HCT116 (cell line): ENCODE measurements around the gene NLGN2. TPM values are rescaled to one million over a fixed set of nuclear protein-coding genes. Genes with fewer than 3 reads are reported as not detected.

Experiments
- ATAC-seq: fragments of 200-7000 bp; cut with Tn5 transposase; 2 replicates; pipeline ENCODE4 v1.9.1; 2020; ENCODE audit warnings: mild to moderate bottlenecking, moderate library complexity
- BruUV-seq: library from RNA; stranded (reverse); fragments of 400-500 nt; replicated peaks from 2 replicates; lab custom pipeline; 2021; lab: Mats Ljungman, UMichigan
- CTCF ChIA-PET: fragments of 300-600 bp; sonication (Branson Sonifier 250); formaldehyde crosslinking; loops from one replicate; lab custom pipeline; 2021; ENCODE audit warnings: antibody characterized with exemption; lab: Charles Lee
- POLR2A ChIA-PET: fragments of 300-600, 350-600 bp; sonication (Branson Sonifier 250); formaldehyde crosslinking; loops from one replicate; lab custom pipeline; 2021; ENCODE audit warnings: antibody characterized with exemption; lab: Charles Lee
- RAD21 ChIA-PET, 2 experiments: fragments of 300-600 bp; sonication (Branson Sonifier 250); formaldehyde crosslinking; loops; one replicate each; lab custom pipeline; 2023; ENCODE audit warnings: low total read pairs in 2 of 2; ENCODE audit not compliant: uncharacterized antibody in 2 of 2, unreplicated experiment in 2 of 2, low non-redundant PET in 1 of 2; lab: Charles Lee
- DNase-seq: peaks from one replicate; pipeline ENCODE4 v3.0.0-alpha.2; 2010; ENCODE audit warnings: low read depth, low spot score
- H2AFZ ChIP-seq: fragments of 200-600 bp; shearing (Covaris generic), sonication (generic); 2 replicates; pipeline ENCODE4 v1.6.1; 2017; ENCODE audit warnings: low read depth, mixed run types, mixed read lengths, antibody characterized with exemption, low read length; ENCODE audit not compliant: poor library complexity, severe bottlenecking
- H3K27ac ChIP-seq: 2 replicates; pipeline ENCODE4 v1.5.1; 2012; ENCODE audit warnings: low read depth, low read length
- H3K27me3 ChIP-seq: fragments of 200-600 bp; sonication (generic); 2 replicates; pipeline ENCODE4 v1.6.1; 2016; ENCODE audit warnings: mixed run types, low read length, mixed read lengths; ENCODE audit not compliant: insufficient read depth
- H3K36me3 ChIP-seq, 2 experiments: fragments of 200-500 bp in 1 of 2; fragments of 200-600 bp in 1 of 2; sonication (Bioruptor generic) in 1 of 2; sonication (generic) in 1 of 2; 2 replicates each; pipeline versions ENCODE4 v1.5.1 to v1.6.1; 2014 to 2016; ENCODE audit warnings: low read length in 2 of 2, inconsistent platforms in 1 of 2, mixed read lengths in 1 of 2, mixed run types in 1 of 2; ENCODE audit not compliant: insufficient read depth in 2 of 2, control insufficient read depth in 1 of 2
- H3K4me1 ChIP-seq, 2 experiments: fragments of 200-600 bp in 1 of 2; sonication (generic) in 1 of 2; 2 replicates each; pipeline versions ENCODE4 v1.5.1 to v1.6.1; 2012 to 2017; ENCODE audit warnings: low read length in 2 of 2, inconsistent platforms in 1 of 2, mild to moderate bottlenecking in 1 of 2, mixed read lengths in 1 of 2, mixed run types in 1 of 2, moderate library complexity in 1 of 2; ENCODE audit not compliant: insufficient read depth in 2 of 2, control insufficient read depth in 1 of 2
- H3K4me2 ChIP-seq: fragments of 200-600 bp; sonication (generic); 2 replicates; pipeline ENCODE4 v1.6.1; 2017; ENCODE audit warnings: mixed run types, low read length, mixed read lengths
- H3K4me3 ChIP-seq, 2 experiments: fragments of 200-600 bp in 1 of 2; sonication (generic) in 1 of 2; replicated peaks in 1 of 2; 2 replicates each; pipeline ENCODE4 v1.5.1; 2011 to 2016; ENCODE audit warnings: low read length in 2 of 2, control low read depth in 1 of 2, low read depth in 1 of 2, mild to moderate bottlenecking in 1 of 2, mixed read lengths in 1 of 2, mixed run types in 1 of 2
- H3K79me2 ChIP-seq: fragments of 200-600 bp; sonication (generic); 2 replicates; pipeline ENCODE4 v1.6.1; 2017; ENCODE audit warnings: mild to moderate bottlenecking, mixed run types, low read length, moderate library complexity, mixed read lengths; ENCODE audit not compliant: insufficient read depth
- H3K9ac ChIP-seq: fragments of 200-600 bp; sonication (generic); 2 replicates; pipeline ENCODE4 v1.6.1; 2016; ENCODE audit warnings: low read length, mixed read lengths
- H3K9me2 ChIP-seq: fragments of 200-600 bp; sonication (generic), shearing (Covaris generic); 2 replicates; pipeline ENCODE4 v1.6.1; 2017; ENCODE audit warnings: mixed run types, mild to moderate bottlenecking, moderate library complexity; ENCODE audit not compliant: insufficient read depth
- H3K9me3 ChIP-seq, 2 experiments: fragments of 200-500 bp in 1 of 2; fragments of 200-600 bp in 1 of 2; sonication (Bioruptor generic) in 1 of 2; sonication (generic) in 1 of 2; 2 replicates each; pipeline ENCODE4 v1.6.1; 2014 to 2017; ENCODE audit warnings: low read length in 2 of 2, mixed read lengths in 2 of 2, inconsistent platforms in 1 of 2, low read depth in 1 of 2, mild to moderate bottlenecking in 1 of 2, mixed run types in 1 of 2, moderate library complexity in 1 of 2; ENCODE audit not compliant: control insufficient read depth in 1 of 2, insufficient read depth in 1 of 2
- H4K20me1 ChIP-seq: fragments of 200-600 bp; sonication (generic), shearing (Covaris generic); 2 replicates; pipeline ENCODE4 v1.6.1; 2017; ENCODE audit warnings: mixed run types, mild to moderate bottlenecking, moderate library complexity; ENCODE audit not compliant: insufficient read depth
- CBX3 ChIP-seq: IDR thresholded peaks from 2 replicates; pipeline ENCODE4 v1.6.1; 2012; ENCODE audit warnings: low read depth
- EGR1 ChIP-seq: IDR thresholded peaks from 2 replicates; pipeline ENCODE4 v1.6.1; 2012; ENCODE audit warnings: low read depth
- ELF1 ChIP-seq: IDR thresholded peaks from 2 replicates; pipeline ENCODE4 v1.6.1; 2012; ENCODE audit warnings: low read depth, borderline replicate concordance
- EZH2 ChIP-seq: fragments of 200-600 bp; sonication (generic); IDR thresholded peaks from 2 replicates; pipeline ENCODE4 v1.6.1; 2017; ENCODE audit warnings: antibody characterized with exemption, mixed run types
- EZH2phosphoT487 ChIP-seq: fragments of 200-600 bp; IDR thresholded peaks from 2 replicates; pipeline ENCODE4 v1.6.1; 2018; ENCODE audit warnings: antibody characterized with exemption, borderline replicate concordance
- JUND ChIP-seq: IDR thresholded peaks from 2 replicates; pipeline ENCODE4 v1.6.1; 2012
- SP1 ChIP-seq: IDR thresholded peaks from 2 replicates; pipeline ENCODE4 v1.6.1; 2012; ENCODE audit warnings: low read depth
- YY1 ChIP-seq: IDR thresholded peaks from 2 replicates; pipeline ENCODE4 v1.6.1; 2011; ENCODE audit warnings: low read length, low read depth, moderate library complexity, mild to moderate bottlenecking; ENCODE audit not compliant: insufficient replicate concordance; ENCODE audit errors: extremely low read depth
- ZFX ChIP-seq: fragments of 450-650 bp; IDR thresholded peaks from 2 replicates; pipeline ENCODE4 v1.6.1; 2017
- intact Hi-C: fragments of 100-400 bp; cut with micrococcal nuclease; formaldehyde crosslinking; loops from 2 replicates; pipeline ENCODE4 v1.10.0; 2022
- total RNA-seq: library from RNA; stranded (reverse); gene quantifications from one replicate; pipeline ENCODE4 v1.2.1, GENCODE V29; 2021; ENCODE audit not compliant: unreplicated experiment
- TF ChIP-seq, protein P1 (sequence below), 3 experiments: fragments of 200-600 bp in 1 of 3; sonication (generic) in 1 of 3; IDR thresholded peaks in 2 of 3; conservative IDR thresholded peaks in 1 of 3; 2 replicates each; pipeline ENCODE4 v1.5.1; 2012 to 2017; ENCODE audit warnings: low read depth in 2 of 3, low read length in 2 of 3, antibody characterized with exemption in 1 of 3, borderline replicate concordance in 1 of 3, control low read depth in 1 of 3, mild to moderate bottlenecking in 1 of 3, mixed read lengths in 1 of 3, mixed run types in 1 of 3, moderate library complexity in 1 of 3; ENCODE audit not compliant: insufficient read depth in 1 of 3

NLGN2 gene
- total RNA-seq, 1 experiment from 2014 or later = 60.5 TPM

DNA sequence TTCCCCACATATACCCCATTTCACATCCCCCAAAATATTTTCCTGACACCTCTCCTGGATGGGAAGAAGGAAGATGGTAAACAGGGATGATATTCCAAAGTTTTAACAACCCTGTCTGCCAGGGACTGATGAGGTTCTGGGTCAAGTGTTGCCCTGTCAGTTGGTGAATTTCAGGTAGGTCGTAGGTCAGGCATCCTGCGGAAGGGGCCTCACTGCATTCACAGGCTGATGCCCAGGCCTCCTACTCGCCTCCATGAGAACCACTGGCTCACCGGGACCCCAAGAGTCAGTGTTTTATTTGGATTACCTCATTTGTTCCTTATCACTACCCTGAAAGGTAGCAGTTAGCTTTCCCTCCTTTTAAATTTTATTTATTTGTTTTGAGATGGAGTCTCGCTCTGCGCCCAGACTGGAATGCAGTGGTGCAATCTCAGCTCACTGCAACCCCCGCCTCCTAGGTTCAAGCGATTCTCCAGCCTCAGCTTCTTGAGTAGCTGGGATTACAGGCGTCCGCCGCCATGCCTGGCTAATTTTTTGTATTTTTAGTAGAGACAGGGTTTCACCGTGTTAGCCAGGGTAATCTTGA is 61.3 kb downstream of the NLGN2 start:
- no peaks in the 10 kb centered on the region for H3K9me2 ChIP-seq
- ChIA-PET POLR2A (no interaction called here), CTCF (no interaction called here), RAD21 (no interaction called here)
- H3K27me3 ChIP-seq = no peaks in the 10 kb centered on the region
- TF ChIP-seq JUND (no peak), EZH2phosphoT487 (no peak), ZFX (no peak), EZH2 (no peak), EGR1 (no peak), CBX3 (no peak), YY1 (no peak), ELF1 (no peak), SP1 (no peak)
- TF ChIP-seq, protein P1, sequence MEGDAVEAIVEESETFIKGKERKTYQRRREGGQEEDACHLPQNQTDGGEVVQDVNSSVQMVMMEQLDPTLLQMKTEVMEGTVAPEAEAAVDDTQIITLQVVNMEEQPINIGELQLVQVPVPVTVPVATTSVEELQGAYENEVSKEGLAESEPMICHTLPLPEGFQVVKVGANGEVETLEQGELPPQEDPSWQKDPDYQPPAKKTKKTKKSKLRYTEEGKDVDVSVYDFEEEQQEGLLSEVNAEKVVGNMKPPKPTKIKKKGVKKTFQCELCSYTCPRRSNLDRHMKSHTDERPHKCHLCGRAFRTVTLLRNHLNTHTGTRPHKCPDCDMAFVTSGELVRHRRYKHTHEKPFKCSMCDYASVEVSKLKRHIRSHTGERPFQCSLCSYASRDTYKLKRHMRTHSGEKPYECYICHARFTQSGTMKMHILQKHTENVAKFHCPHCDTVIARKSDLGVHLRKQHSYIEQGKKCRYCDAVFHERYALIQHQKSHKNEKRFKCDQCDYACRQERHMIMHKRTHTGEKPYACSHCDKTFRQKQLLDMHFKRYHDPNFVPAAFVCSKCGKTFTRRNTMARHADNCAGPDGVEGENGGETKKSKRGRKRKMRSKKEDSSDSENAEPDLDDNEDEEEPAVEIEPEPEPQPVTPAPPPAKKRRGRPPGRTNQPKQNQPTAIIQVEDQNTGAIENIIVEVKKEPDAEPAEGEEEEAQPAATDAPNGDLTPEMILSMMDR (IDR thresholded peaks at IDR 0.05 in 2 of 3, conservative IDR thresholded peaks at IDR 0.05 in 1 of 3; ENCODE audit: borderline replicate concordance in 1 of 3, insufficient read depth in 1 of 3, low read depth in 2 of 3, low read length in 2 of 3) = no peak
- peaks cover 4% of the 10 kb centered on the region; the same call in 1 of the 2 replicates for H3K79me2 ChIP-seq
- no peak overlapping the region for H3K4me3 ChIP-seq
- DNase-seq = no peak
- H3K9me3 ChIP-seq = no peaks in the 10 kb centered on the region
- intact Hi-C loops = no loop called here
- no peak overlapping the region for H2AFZ ChIP-seq
- no peak overlapping the region for H3K27ac ChIP-seq
- ATAC-seq = no peak
- no TSS peak for BruUV-seq
- H3K36me3 ChIP-seq = no peaks in the 10 kb centered on the region; a peak in 1 of 4 replicates
- no peak overlapping the region for H3K4me2 ChIP-seq
- H3K9ac ChIP-seq = no peak overlapping the region
- H4K20me1 ChIP-seq = no peaks in the 10 kb centered on the region
- peaks cover 0 to 5% of the 10 kb centered on the region in 2 experiments; a peak in 1 of 4 replicates for H3K4me1 ChIP-seq

Other genes starting within 250 kb of the NLGN2 start
- 1.2 TPM for gene ASGR1, start 228.5 kb upstream of the NLGN2 start, total RNA-seq
- 15.0 TPM for gene DLG4, start 188.0 kb upstream of the NLGN2 start, total RNA-seq
- gene ACADVL, start 187.9 kb upstream of the NLGN2 start, total RNA-seq = 554 TPM
- 69.7 TPM for gene DVL2, start 173.3 kb upstream of the NLGN2 start, total RNA-seq
- 48.5 TPM for gene PHF23, start 168.4 kb upstream of the NLGN2 start, total RNA-seq
- gene GABARAP, start 165.4 kb upstream of the NLGN2 start, total RNA-seq = 287 TPM
- gene CTDNEP1, start 156.1 kb upstream of the NLGN2 start, total RNA-seq = 143 TPM
- 81.7 TPM for gene ELP5, start 155.6 kb upstream of the NLGN2 start, total RNA-seq
- gene CLDN7, start 145.4 kb upstream of the NLGN2 start, total RNA-seq = 286 TPM
- gene SLC2A4, start 126.1 kb upstream of the NLGN2 start, total RNA-seq = 2.5 TPM
- gene YBX2, start 113.2 kb upstream of the NLGN2 start, total RNA-seq = 2.3 TPM
- 1,139 TPM for gene EIF5A, start 100.2 kb upstream of the NLGN2 start, total RNA-seq
- gene GPS2, start 92.5 kb upstream of the NLGN2 start, total RNA-seq = 61.3 TPM
- 56.9 TPM for gene NEURL4, start 78.5 kb upstream of the NLGN2 start, total RNA-seq
- 8.8 TPM for gene ACAP1, start 71.3 kb upstream of the NLGN2 start, total RNA-seq
- 5.4 TPM for gene KCTD11, start 55.7 kb upstream of the NLGN2 start, total RNA-seq
- gene TMEM95, start 52.7 kb upstream of the NLGN2 start, total RNA-seq = not detected
- 16.8 TPM for gene TNK1, start 26.8 kb upstream of the NLGN2 start, total RNA-seq
- gene PLSCR3, start 13.3 kb upstream of the NLGN2 start, total RNA-seq = 43.8 TPM
- gene TMEM256, start 3.7 kb upstream of the NLGN2 start, total RNA-seq = 110 TPM
- 0.32 TPM for gene SPEM1, start 12.5 kb downstream of the NLGN2 start, total RNA-seq
- not detected for gene SPEM2, start 17.8 kb downstream of the NLGN2 start, total RNA-seq
- gene SPEM3, start 21.0 kb downstream of the NLGN2 start, total RNA-seq = not detected
- 16.4 TPM for gene TMEM102, start 27.6 kb downstream of the NLGN2 start, total RNA-seq
- gene FGF11, start 31.7 kb downstream of the NLGN2 start, total RNA-seq = 6.1 TPM
- 10.4 TPM for gene CHRNB1, start 37.2 kb downstream of the NLGN2 start, total RNA-seq
- 17.1 TPM for gene ZBTB4, start 71.8 kb downstream of the NLGN2 start, total RNA-seq
- not detected for gene SLC35G6, start 73.6 kb downstream of the NLGN2 start, total RNA-seq
- gene POLR2A, start 76.5 kb downstream of the NLGN2 start, total RNA-seq = 205 TPM
- 12.3 TPM for gene TNFSF12, start 141.2 kb downstream of the NLGN2 start, total RNA-seq
- 0.71 TPM for gene TNFSF13, start 150.9 kb downstream of the NLGN2 start, total RNA-seq
- 73.8 TPM for gene SENP3, start 154.1 kb downstream of the NLGN2 start, total RNA-seq
- gene CD68, start 171.8 kb downstream of the NLGN2 start, total RNA-seq = 7.0 TPM
- 50.9 TPM for gene MPDU1, start 176.0 kb downstream of the NLGN2 start, total RNA-seq
- gene SOX15, start 182.2 kb downstream of the NLGN2 start, total RNA-seq = 0.69 TPM
- 49.7 TPM for gene FXR2, start 207.1 kb downstream of the NLGN2 start, total RNA-seq
- 54.9 TPM for gene SAT2, start 220.0 kb downstream of the NLGN2 start, total RNA-seq
- gene SHBG, start 222.3 kb downstream of the NLGN2 start, total RNA-seq = not detected
- gene ATP1B2, start 243.1 kb downstream of the NLGN2 start, total RNA-seq = not detected